ENCODE data around the gene ZNF783.

DNA sequence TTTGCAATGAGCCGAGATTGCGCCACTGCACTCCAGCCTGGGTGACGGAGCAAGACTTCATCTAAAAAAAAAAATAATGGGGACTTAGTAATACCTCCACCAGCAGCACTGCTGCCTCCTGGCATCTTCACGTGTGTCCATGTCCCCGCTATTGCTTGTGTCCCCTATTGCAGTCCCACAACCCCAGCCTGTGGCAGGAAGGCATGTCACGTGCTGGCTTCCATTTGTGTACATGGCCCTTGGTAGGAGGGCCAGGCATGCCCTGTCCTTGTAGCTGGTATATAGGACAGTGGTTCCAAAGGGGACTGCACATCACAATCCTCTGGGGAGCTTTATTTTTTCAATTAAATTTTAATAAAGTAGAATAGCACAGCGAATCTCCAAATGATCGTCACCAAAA is 5.7 kb downstream of the ZNF783 start:
- TF ChIP-seq CTCF (conservative IDR thresholded peaks at IDR 0.05 in 1 of 2, IDR thresholded peaks at IDR 0.05 in 1 of 2; ENCODE audit: low read depth in 1 of 2, low read length in 2 of 2), result no peak
- no peak for TF ChIP-seq EZH2 (IDR thresholded peaks at IDR 0.05; ENCODE audit: low read length, missing control alignments)
